Forelimb muscle (tissue), 1 donor: ENCODE results near the gene KRTAP9-9. TPM values are rescaled to one million over a fixed set of nuclear protein-coding genes. Genes with fewer than 3 reads are reported as not detected.
"Not testable (repeated sequence)": the region's sequence is repeated elsewhere in the genome, so short reads cannot be mapped to it uniquely, and the experiment has no call there.

Experiments
- DNase-seq: peaks from one replicate; pipeline ENCODE4 v3.0.0-alpha.2; 2013; ENCODE audit warnings: low read depth
- polyA plus RNA-seq: library from polyadenylated mRNA; unstranded; fragments of 120-200 nt; gene quantifications from one replicate; pipeline ENCODE4 v1.2.1, GENCODE V29; 2013; ENCODE audit not compliant: insufficient read length

KRTAP9-9 gene
- polyA plus RNA-seq = not detected

DNA sequence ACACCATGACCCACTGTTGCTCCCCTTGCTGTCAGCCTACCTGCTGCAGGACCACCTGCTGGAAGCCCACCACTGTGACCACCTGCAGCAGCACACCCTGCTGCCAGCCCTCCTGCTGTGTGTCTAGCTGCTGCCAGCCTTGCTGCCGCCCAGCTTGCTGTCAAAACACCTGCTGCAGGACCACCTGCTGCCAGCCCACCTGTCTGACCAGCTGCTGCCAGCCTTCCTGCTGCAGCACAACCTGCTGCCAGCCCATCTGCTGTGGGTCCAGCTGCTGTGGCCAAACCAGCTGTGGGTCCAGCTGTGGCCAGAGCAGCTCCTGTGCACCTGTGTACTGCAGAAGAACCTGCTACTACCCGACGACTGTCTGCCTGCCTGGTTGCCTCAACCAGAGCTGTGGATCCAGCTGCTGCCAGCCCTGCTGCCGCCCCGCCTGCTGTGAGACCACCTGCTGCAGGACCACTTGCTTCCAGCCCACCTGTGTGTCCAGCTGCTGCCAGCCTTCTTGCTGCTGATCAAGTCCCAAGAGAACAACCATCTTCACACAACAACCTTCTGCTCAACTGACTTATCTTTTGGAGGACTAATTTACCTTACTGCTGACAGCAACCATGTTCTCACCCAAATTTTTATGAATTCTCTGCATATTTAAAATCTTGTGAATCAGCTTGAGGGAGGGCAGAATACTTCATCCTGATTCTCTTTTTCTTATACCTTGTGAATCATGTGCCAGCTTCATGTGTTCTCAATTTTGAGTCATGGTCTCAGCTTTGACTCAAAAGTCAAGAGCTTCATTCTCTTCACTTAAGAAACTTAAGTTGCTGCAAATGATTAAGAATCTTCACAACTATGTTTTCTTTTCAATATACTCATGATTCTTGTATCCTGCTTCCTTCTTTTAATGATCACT, at the start of gene KRTAP9-9:
Gene KRTAP9-9, plus strand, starts transcription at position 4 of the 910 bp plus-strand sequence.
- not testable (repeated sequence) for DNase-seq

DNA sequence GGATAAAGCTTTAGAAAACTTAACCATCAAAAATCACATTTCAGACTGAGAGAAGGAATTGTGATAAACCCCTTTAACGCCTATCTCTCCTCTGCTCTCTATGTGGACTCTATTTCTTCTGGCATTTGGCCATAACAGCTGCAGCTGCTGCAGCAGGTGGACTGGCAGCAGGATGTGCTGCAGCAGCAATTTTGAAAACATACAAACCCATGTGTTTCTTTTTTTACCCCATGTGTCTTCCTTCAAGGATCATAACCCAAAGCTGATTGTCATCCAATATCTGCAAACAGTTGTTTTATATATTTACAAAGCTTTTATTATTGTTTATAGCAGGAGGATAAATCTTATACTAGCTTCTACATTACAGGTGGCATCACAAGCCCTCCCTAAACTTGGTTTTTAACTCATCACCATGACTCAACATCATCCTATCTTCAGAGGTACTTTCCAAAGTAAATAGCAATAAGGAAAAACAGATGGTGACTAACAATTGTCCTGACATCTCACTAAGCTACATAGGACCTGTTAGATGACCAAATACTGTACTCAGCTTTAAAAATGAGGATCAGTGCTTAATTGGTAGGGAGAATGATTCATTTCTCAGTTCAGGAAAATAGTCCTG, 43.2 kb upstream of the KRTAP9-9 start:
- no peak for DNase-seq

DNA sequence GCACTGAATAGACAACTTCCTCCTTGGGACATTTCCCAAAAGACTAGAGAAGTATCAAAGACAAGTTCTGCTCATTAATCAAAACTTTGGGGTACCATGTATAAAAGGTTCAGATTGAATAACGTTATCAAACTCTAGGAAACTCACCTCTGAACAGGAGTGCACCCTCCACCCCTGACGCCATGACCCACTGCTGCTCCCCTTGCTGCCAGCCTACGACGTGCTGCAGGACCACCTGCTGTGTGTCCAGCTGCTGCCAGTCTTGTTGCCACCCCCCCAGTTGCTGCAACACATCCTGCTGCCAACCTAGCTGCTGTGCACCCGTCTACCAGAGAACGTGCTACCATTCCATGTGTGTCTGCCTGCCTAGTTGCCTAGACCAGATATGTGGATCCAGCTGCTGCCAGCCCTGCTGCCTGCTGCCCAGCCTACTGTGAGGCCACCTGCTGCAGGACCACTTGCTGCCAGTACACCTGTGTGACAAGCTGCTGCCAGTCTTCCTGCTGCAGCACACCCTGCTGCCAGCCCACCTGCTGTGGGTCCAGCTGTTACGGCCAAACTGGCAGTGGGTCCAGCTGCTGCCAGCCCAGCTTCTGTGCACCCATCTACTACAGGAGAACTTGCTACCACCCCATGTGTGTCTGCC, 42.5 kb upstream of the KRTAP9-9 start:
- no peak for DNase-seq

DNA sequence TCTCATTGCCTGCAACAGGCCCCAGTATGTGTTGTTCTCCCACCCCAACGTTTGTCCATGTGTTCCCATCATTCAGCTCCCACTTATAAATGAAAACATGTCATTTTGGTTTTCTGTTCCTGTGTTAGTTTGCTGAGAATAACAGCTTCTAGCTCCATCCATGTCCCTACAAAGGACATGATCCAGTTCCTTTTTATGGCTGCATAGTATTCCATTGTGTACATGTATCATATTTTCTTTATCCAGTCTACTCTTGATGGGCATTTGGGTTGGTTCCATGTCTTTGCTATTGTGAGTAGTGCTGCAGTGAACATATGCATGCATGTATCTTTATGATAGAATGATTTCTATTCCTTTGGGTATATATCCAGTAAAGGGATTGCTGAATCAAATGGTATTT, 39.5 kb upstream of the KRTAP9-9 start:
- no peak for DNase-seq

DNA sequence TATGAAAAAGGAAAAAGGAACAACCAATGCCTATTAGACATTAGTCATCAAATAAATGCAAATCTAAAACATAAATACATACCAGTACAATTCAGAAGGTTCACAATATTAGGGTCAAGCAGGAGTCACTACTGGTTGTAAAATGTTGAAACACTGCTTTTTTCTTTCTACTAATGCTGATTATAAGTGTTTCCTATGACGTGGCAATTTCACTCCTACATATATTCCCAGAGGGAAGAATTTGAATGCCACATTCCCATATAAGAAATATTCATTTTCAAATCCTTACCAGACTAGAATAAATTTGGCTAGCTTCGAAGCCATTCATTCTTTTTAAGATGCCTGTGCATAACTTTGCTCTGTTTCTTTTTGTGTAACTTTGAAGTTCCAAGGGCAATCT, 31.4 kb upstream of the KRTAP9-9 start:
- no peak for DNase-seq

DNA sequence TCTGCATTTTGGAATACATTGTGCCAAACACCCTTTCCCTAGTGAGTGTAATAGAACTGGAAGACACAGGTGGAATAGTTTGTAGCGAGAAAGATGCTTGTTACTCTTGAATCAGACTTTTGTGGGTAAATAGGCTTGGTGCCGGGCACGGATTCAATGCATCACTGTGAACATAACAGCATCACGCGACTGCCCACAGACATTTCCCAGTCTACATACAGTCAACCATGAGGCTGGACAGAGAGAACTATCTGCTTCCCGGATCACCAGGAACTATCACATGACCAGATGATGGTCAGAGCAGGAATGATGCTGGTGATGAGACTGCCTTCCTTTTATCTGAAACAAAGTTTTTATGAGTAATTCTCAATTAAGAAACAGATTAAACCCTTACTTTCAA, 29.1 kb upstream of the KRTAP9-9 start:
- DNase-seq = no peak

DNA sequence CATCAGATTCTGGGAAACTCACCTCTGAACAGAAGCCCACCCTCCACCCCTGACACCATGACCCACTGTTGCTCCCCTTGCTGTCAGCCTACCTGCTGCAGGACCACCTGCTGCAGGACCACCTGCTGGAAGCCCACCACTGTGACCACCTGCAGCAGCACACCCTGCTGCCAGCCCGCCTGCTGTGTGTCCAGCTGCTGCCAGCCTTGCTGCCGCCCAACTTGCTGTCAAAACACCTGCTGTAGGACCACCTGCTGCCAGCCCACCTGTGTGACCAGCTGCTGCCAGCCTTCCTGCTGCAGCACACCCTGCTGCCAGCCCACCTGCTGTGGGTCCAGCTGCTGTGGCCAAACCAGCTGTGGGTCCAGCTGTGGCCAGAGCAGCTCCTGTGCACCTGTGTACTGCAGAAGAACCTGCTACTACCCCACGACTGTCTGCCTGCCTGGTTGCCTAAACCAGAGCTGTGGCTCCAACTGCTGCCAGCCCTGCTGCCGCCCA, 28.5 kb upstream of the KRTAP9-9 start, which contains the start of gene KRTAP9-2:
Gene KRTAP9-2, plus strand, starts transcription at position 51 of the 498 bp plus-strand sequence. Its CDS starts 7 bp downstream, at position 58.
- DNase-seq = not testable (repeated sequence)

DNA sequence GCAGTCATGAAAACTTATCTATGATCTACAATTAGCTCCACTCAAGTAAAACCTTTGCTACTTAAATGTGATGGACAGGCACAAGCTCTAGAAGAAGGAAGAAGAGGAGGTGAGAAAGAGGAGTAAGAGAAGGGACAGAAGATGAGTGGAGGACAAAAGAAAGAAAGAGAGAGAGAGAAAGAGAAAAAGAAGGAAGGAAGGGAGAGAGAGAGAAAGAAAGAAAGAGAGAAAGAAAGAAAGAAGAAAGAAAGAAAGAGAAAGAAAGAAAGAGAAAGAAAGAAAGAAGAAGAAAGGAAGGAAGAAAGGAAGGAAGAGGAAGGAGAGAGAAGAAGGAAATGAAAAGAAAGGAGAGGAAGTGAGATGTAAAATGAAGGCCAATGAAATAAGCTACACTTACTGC, 25.1 kb upstream of the KRTAP9-9 start:
- no peak for DNase-seq

DNA sequence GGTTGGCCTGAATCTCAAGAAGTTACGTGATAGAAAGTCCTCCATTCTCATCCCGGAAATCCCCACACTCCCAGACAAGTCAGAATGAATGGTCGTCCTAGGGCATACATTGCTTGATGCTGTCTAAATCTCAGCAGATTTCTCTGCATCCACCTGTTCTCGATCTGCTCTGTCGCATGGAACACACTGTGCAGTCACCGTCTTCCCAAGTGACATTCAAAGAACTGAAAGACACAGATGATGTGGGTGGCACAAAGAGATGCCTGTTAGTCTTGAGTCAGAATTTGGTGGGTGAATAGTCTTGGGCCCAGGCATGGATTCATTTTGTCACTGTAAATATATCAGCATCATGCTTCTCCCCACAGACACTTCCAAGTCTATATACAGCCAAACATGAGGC, 23.5 kb upstream of the KRTAP9-9 start:
- DNase-seq = no peak

DNA sequence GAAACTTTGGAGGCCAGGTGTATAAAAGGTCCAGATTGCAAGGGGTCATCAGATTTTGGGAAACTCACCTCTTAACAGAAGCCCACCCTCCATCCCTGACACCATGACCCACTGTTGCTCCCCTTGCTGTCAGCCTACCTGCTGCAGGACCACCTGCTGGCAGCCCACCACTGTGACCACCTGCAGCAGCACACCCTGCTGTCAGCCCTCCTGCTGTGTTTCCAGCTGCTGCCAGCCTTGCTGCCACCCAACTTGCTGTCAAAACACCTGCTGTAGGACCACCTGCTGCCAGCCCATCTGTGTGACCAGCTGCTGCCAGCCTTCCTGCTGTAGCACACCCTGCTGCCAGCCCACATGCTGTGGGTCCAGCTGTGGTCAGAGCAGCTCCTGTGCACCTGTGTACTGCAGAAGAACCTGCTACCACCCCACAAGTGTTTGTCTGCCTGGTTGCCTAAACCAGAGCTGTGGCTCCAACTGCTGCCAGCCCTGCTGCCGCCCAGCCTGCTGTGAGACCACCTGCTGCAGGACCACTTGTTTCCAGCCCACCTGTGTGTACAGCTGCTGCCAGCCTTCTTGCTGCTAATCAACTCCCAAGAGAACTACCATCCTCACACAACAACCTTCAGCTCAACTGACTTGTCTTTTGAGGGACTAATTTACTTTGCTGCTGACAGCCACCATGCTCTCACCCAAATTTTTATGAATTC, 22.6 kb upstream of the KRTAP9-9 start, which contains the start of gene KRTAP9-3:
Gene KRTAP9-3, plus strand, starts transcription at position 51 of the 707 bp plus-strand sequence. Its CDS starts 53 bp downstream, at position 104.
- not testable (repeated sequence) for DNase-seq

DNA sequence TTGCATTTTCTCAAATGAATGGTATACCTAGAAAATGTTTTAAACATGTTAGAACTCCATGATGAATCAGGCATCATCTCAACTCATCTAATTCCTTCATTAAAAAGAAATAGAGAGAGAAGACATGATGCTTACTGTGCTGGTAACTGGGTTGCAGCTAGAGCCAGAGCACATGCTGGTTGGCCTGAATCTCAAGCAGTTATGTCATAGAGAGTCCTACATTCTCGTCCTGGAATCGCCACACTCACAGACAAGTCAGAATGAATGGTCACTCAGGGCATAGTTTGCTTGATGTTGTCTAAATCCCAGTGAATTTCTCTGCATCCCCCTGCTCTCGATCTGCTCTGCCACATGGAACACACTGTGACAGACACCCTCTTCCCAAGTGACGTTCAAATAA, 18.1 kb upstream of the KRTAP9-9 start:
- not testable (repeated sequence) for DNase-seq

DNA sequence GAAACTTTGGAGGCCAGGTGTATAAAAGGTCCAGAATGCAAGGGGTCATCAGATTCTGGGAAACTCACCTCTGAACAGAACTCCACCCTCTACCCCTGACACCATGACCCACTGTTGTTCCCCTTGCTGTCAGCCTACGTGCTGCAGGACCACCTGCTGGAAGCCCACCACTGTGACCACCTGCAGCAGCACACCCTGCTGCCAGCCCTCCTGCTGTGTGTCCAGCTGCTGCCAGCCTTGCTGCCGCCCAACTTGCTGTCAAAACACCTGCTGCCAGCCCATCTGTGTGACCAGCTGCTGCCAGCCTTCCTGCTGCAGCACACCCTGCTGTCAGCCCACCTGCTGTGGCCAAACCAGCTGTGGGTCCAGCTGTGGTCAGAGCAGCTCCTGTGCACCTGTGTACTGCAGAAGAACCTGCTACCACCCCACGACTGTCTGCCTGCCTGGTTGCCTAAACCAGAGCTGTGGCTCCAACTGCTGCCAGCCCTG, 17.2 kb upstream of the KRTAP9-9 start, which contains the start of gene KRTAP9-8:
Gene KRTAP9-8, plus strand, starts transcription at position 51 of the 489 bp plus-strand sequence. Its CDS starts 53 bp downstream, at position 104.
- not testable (repeated sequence) for DNase-seq

DNA sequence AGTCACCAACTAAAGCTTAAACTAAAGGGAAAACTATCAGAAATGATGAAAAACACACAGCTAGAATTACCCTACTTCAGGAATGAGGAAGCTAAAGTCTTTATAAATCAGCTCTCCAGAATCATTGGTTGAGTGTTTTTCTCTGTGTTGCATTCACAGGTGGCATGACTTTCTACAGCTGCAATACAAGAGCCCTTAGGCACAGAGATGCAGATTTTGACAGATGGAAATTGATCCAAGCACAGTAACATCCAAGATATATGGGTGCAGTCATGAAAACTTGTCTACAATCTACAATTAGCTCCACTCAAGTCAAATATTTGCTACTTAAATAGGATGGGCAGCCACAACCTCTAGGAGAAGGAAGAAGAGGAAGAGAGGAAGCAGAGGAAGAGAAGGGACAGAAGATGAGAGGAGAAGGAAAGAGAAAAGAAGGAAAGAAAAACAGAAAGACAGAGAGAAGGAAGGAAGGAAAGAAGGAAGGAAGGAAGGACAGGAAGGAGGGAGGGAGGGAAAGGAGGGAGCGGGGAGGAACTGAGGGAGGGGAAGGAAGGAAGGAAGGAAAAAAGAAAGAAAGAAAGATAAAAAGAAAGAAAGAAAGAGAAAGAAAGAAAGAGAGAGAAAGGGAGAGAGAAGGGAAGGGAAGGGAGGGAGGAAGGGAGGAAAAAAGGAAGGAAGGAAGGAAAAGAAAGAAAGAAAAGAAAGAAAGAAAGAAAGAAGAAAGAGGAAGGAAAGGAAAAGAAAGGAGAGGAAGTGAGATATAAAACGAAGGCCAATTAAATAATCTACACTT, 8.0 kb upstream of the KRTAP9-9 start:
- DNase-seq = not testable (repeated sequence)

DNA sequence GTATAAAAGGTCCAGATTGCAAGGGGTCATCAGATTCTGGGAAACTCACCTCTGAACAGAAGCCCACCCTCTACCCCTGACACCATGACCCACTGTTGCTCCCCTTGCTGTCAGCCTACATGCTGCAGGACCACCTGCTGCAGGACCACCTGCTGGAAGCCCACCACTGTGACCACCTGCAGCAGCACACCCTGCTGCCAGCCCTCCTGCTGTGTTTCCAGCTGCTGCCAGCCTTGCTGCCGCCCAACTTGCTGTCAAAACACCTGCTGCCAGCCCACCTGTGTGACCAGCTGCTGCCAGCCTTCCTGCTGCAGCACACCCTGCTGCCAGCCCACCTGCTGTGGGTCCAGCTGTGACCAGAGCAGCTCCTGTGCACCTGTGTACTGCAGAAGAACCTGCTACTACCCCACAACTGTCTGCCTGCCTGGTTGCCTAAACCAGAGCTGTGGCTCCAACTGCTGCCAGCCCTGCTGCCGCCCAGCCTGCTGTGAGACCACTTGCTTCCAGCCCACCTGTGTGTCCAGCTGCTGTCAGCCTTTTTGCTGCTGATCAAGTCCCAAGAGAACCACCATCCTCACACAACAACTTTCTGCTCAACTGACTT, 5.4 kb upstream of the KRTAP9-9 start, which contains the start of gene KRTAP9-4:
Gene KRTAP9-4, plus strand, starts transcription at position 51 of the 604 bp plus-strand sequence. Its CDS starts 34 bp downstream, at position 85.
- not testable (repeated sequence) for DNase-seq

DNA sequence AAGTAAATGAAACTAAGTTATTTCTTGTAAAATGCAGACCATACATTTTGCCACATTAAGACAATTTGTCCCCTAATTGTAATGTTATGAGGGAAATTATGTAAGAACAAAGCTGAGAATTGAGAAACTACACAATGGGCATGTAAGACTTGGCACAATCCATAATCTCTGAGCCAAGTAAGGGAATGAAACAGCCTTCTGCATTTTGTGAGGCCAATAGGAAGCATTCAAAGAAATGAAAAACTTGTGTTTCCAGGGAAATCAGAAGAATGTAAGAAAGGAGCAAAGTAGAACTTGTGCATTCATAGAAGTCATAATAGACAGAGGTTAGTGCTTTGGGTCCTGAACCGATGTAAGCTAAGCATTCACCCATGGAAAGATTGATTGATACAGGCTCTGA, 3.9 kb upstream of the KRTAP9-9 start:
- DNase-seq = no peak

DNA sequence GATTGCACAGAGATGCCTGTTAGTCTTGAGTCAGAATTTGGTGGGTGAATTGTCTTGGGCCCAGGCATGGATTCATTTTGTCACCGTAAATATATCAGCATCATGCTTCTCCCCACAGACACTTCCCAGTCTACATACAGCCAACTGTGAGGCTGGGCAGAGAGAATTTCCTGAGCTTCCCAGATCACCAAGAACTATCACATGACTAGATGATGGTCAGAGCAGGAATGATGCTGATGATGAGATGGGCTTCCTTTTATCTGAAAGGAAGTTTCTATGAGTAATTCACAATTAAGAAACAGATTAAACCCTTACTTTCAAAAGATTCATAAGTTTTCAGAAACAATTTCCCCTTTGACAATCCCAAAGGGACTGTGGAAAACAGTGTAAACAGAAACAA, 323 bp upstream of the KRTAP9-9 start:
- DNase-seq = no peak

DNA sequence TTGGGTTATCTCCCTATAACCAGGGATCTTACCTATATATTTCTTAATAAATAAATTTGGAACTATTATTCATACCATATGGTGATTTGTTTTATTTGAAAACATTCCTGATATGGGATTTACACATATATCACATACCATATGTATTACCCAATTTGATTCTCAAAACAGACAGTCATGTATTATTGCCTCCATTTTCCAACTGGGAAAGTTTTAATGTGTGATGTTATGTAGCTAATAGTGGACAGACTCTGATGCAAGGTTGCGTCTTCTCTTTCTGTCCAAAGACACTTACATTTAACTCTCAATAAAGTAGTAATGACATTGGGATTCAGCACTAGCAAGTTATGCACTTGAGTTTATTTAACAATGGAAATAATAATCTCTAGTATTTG, 1.1 kb downstream of the KRTAP9-9 start:
- DNase-seq = no peak

DNA sequence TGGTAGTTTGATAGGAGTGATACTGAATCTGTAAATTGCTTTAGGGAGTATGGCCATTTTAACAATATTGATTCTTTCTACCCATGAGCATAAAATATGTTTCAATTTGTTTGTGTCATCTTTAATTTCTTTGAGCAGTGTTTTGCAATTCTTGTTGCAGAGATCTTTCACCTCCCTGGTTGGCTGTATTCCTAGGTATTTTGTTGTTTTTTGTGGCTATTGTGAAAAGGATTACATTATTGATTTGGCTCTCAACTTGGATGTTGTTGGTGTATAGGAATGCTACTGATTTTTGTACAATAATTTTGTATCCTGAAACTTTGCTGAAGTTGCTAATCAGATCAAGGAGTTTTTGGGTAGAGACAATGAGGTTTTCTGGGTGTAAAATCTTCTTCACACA, 3.2 kb downstream of the KRTAP9-9 start:
- no peak for DNase-seq

DNA sequence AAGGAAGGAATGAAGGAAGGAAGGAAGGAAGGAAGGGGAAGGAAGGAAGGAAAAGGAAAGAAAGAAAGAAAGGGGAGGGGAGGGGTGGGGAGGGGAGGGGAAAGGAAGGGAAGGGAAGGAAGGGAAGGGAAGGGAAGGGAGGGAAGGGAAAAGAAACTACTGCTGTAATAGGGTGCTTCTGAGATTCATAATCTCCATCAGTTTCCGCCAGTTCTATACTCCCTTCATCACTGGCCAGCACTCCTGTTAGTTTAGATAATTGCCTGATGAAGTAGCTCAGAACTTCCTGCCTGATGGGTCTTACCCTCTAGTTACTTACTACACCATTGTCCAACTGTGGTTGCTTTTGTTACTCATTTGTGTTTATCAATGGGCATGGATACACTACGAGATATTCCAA, 8.0 kb downstream of the KRTAP9-9 start:
- no peak for DNase-seq

DNA sequence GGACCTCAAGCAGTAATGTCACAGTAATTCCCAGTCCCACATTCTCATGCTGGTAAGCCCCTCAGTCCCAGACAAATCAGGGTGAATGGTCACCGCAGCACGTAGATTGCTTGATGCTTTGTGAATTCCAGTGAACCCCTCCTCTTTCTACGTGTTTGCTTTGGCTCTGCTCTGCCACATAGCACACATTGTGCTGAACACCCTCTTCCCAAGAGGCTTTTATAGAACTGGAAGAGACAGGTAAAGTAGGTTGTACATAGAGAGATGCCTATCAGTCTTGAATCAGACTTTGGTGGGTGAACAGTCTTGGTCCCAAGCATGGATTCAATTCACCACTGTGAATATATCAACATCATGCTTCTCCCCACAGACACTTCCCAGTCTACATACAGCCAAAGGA, 9.4 kb downstream of the KRTAP9-9 start:
- no peak for DNase-seq
